Right atrium auricular region (tissue), 2 donors: ENCODE measurements around the gene FAM227A. TPM values are rescaled to one million over a fixed set of nuclear protein-coding genes. Genes with fewer than 3 reads are reported as not detected.

Experiments
- DNase-seq: peaks from one replicate; pipeline ENCODE4 v3.0.0-alpha.2; 2019; ENCODE audit warnings: low spot score
- H3K27ac ChIP-seq, 2 donors: fragments of 200-600 bp; sonication (generic); 1 replicate in 1 of 2; 2 replicates in 1 of 2; pipeline ENCODE4 v1.5.1; 2016 to 2019
- H3K27me3 ChIP-seq, 2 donors: fragments of 200-600 bp; sonication (generic); one replicate each; pipeline versions ENCODE4 v1.5.1 to v1.6.0; 2017 to 2019
- H3K36me3 ChIP-seq: fragments of 200-600 bp; sonication (generic); one replicate; pipeline ENCODE4 v1.5.1; 2016
- H3K4me1 ChIP-seq, 2 donors: fragments of 200-600 bp; sonication (generic); one replicate each; pipeline versions ENCODE4 v1.5.1 to v1.6.0; 2017 to 2019
- H3K4me3 ChIP-seq, 2 donors: fragments of 200-600 bp; sonication (generic); 1 replicate in 1 of 2; 2 replicates in 1 of 2; pipeline ENCODE4 v1.5.1; 2017 to 2019; ENCODE audit warnings: mild to moderate bottlenecking in 1 of 2, moderate library complexity in 1 of 2
- H3K9me3 ChIP-seq, 2 donors: fragments of 200-600 bp; sonication (generic); one replicate each; pipeline ENCODE4 v1.5.1; 2019
- CTCF ChIP-seq, 2 donors: fragments of 200-600 bp; sonication (generic); IDR thresholded peaks; one replicate each; pipeline ENCODE4 v1.5.1; 2019; ENCODE audit warnings: antibody characterized with exemption in 2 of 2
- total RNA-seq, 2 donors: library from RNA; depleted of rRNA; stranded (reverse); fragments of >200 nt; gene quantifications; one replicate each; pipeline ENCODE4 v1.1.0, GENCODE V29; 2016

Gene FAM227A
- 1 to 10 TPM in 1 of 2 donors, under 1 TPM in 1; 0.70 to 1.1 TPM for total RNA-seq

GRCh38 chr22:38656256-38657044, at the start of gene FAM227A, which contains the start of gene CBY1:
TSS of gene FAM227A (minus strand) at chr22:38656392. CDS start at chr22:38650168, 6,224 bp downstream.
TSS of gene CBY1 (plus strand) at chr22:38656638. CDS start at chr22:38668055, 11,417 bp downstream.
- peak within 1 kb of the TSS; percentile 64 to 93 for H3K4me3 ChIP-seq
- DNase-seq: peak; percentile 91
- TF ChIP-seq CTCF (IDR thresholded peaks at IDR 0.05): no peak
- no peaks in the 10 kb centered on the region for H3K36me3 ChIP-seq
- peak within 1 kb of the TSS; percentile 89 to 91 for H3K27ac ChIP-seq
- H3K9me3 ChIP-seq: no peaks in the 10 kb centered on the region
- H3K4me1 ChIP-seq: peaks cover 0 to 19% of the 10 kb centered on the region in 2 donors
- no peaks in the 10 kb centered on the region for H3K27me3 ChIP-seq

- Histone ChIP-seq H3K36me3 (peaks cover 6% of the 10 kb centered on the region), H3K4me1 (peaks cover 0 to 43% of the 10 kb centered on the region in 2 donors), H3K9me3 (no peaks in the 10 kb centered on the region), H3K4me3 (peak within 1 kb of the TSS; percentile 71 to 92), H3K27me3 (no peaks in the 10 kb centered on the region), H3K27ac (peak within 1 kb of the TSS; percentile 95 to 97)
- TF ChIP-seq CTCF (IDR thresholded peaks at IDR 0.05): no peak
- peak; percentile 100 for DNase-seq
These were observed 49.3 kb upstream of the FAM227A start, which contains the start of gene GTPBP1 for GRCh38 chr22:38705235-38706100. TSS of gene GTPBP1 (plus strand) at chr22:38705944. CDS start at chr22:38705956, 12 bp downstream.

- Histone ChIP-seq H3K27me3 (no peaks in the 10 kb centered on the region), H3K4me3 (peak overlapping the region; percentile 17 to 35), H3K27ac (peak overlapping the region; percentile 83 to 84), H3K9me3 (no peaks in the 10 kb centered on the region), H3K4me1 (peaks cover 0 to 41% of the 10 kb centered on the region in 2 donors), H3K36me3 (peaks cover 4% of the 10 kb centered on the region)
- no peak for TF ChIP-seq CTCF (IDR thresholded peaks at IDR 0.05)
- no peak for DNase-seq
These were observed 48.6 kb upstream of the FAM227A start for GRCh38 chr22:38704654-38705234.

GRCh38 chr22:38700789-38701628, 44.8 kb upstream of the FAM227A start, which contains the start of gene JOSD1:
TSS of gene JOSD1 (minus strand) at chr22:38700943. CDS start at chr22:38699987, 956 bp downstream.
- Histone ChIP-seq H3K4me1 (peaks cover 0 to 54% of the 10 kb centered on the region in 2 donors), H3K27ac (peak within 1 kb of the TSS; percentile 97 to 100), H3K36me3 (no peaks in the 10 kb centered on the region), H3K27me3 (no peaks in the 10 kb centered on the region), H3K9me3 (no peaks in the 10 kb centered on the region), H3K4me3 (peak within 1 kb of the TSS; percentile 65 to 94)
- peak in 1 of 2 donors; percentile 20 for TF ChIP-seq CTCF (IDR thresholded peaks at IDR 0.05)
- peak; percentile 96 for DNase-seq
